OCI-LY3 (cell line): Measurements from ENCODE around the gene MT1G.

Experiments
- CTCF ChIP-seq: fragments of 200-600, 300-600 bp; sonication (generic); IDR thresholded peaks from 2 replicates; pipeline ENCODE4 v1.5.1; 2014; ENCODE audit warnings: antibody characterized with exemption, low read length, low read depth
- EZH2phosphoT487 ChIP-seq: fragments of 200-600 bp; shearing (Covaris generic); IDR thresholded peaks from 2 replicates; pipeline ENCODE4 v1.6.1; 2018; ENCODE audit warnings: antibody characterized with exemption, mixed run types, low read depth

GRCh38 chr16:56667581-56668571, at the start of gene MT1G:
- no peak for TF ChIP-seq CTCF
- TF ChIP-seq EZH2phosphoT487 = no peak
